IPS-11a (cell line): ENCODE results near the gene FRA10AC1.

Experiments
- H3K4me3 ChIP-seq: one replicate; pipeline ENCODE4 v1.5.1; 2013; ENCODE audit warnings: low read depth, low read length, control low read depth

Gene FRA10AC1, protein sequence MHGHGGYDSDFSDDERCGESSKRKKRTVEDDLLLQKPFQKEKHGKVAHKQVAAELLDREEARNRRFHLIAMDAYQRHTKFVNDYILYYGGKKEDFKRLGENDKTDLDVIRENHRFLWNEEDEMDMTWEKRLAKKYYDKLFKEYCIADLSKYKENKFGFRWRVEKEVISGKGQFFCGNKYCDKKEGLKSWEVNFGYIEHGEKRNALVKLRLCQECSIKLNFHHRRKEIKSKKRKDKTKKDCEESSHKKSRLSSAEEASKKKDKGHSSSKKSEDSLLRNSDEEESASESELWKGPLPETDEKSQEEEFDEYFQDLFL

DNA sequence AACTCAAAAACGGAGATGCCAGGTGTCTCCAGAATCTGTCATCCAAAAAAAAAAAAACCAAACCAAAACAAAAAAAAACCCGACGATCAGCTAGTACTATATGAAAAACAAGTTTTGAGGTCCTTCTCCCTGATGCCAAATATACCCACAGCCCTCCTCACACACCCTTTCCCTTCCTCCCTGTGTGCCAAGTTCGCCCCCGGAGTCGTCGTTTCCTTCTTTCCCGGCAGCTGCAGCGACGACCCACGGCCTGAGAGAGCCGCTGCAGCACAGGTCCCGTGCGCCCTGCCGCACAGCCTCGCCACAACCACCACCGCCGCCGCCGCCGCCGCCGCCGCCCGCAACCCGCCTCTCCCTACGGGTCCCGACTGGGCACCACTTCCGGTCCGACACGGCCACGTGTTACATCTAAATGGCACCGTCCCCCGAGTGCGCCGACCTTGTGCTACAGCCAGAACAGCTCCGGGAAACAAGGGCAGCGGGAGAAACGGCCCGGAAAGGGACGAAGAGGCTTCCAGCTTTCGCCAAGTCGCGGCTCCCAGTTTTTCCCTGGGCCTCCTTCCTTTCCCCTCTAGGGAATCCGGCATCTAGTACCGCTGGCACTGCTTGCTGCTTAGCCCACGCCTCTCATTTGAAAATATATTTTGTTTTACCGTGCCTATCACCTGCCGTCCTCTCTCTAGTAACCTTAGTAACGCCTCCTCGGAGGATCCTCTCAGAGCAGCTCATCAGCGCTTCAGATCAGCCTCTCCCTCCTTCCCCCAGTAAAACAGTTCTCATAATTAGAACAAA, at the start of gene FRA10AC1:
FRA10AC1 (minus strand) TSS at position 383 of the 792 bp plus-strand sequence. CDS start 2,486 bp downstream, outside the sequence.
- H3K4me3 ChIP-seq = peak within 1 kb of the TSS; percentile 70

DNA sequence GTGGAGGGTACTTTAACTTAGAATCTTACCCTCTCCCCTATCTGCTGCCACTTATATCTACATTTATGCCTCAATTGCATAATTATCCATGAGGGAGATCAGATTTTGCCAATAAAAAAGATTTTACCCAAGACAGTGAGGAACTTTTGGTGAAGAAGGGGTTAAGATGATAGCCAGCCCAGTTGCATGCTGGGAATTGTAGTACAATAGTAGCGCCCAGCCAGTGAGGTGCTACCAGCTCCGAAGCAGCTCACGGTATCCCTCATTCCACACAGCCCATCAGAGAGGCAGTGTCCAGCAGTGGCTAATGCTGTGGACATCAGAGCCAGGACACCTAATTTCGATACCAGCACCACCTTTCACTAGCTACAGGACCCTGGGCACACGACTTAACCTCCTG, 49.4 kb upstream of the FRA10AC1 start:
- no peak overlapping the region for H3K4me3 ChIP-seq

DNA sequence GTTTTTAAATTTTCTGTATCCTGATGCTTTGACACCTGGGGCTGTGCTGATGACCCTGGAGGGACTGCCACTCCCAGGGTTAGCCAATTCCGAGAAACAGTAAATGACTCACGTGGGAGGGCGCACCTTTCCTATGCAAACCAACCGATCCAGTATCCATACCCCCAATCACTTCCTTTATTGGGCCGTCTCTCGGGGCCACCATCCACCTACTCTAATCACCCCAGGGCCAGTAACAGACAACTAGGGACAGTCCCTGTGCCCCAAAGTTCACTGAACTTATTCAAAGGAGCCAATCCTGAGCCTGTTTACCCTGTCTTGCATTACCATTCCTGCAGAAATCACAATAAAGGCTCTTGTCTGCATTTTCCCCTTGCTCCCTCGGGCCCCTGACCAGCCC, 48.7 kb upstream of the FRA10AC1 start:
- H3K4me3 ChIP-seq = no peak overlapping the region

DNA sequence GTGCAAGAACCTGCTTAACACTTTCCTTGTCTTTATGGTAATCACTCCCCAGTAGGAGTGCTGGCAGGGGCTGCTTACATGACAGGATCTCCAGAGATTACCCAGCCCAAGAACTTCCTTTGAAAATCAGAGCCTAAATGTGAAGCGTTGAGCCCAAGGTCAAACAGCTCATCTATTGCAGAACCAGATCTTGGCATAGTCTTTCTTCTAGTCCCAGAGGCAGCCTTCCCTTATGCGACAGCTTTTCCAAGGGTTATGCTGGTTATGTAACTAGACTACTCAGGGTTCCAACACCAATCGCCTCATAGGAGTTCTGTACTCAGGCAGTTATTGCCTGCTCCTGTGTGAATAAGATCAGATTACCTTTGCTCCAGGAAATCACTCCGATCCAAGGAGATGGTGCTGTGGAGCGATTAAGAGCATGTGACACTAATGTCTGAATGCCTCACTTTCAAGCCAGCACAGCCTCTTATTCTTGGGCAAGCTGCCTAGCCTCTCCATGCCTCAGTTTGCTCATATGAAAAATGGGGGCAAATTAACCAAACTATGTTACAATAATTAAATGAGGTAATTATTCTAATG, 46.9 kb upstream of the FRA10AC1 start:
- H3K4me3 ChIP-seq = no peak overlapping the region

DNA sequence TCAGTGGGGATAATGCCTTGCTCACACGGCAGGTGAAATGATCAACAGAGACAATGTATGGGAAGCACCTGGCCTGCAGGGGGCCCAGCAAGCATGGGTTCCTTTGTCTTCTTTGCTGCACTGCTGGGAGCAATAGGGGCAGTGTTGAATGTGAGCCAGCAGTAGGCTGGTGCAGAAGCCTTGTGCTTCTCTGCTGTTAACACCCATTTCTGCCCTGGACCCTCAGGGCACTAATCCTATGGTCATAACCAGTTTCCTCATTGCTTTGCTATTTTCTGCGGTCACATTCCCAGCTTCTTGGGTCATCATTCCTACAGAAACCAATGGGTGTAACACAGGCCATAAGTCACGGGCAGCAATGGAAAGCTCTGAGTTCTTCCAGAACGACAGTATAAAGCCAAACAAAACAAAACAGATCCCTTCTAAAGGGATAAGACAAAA, 44.5 kb upstream of the FRA10AC1 start:
- no peak overlapping the region for H3K4me3 ChIP-seq

DNA sequence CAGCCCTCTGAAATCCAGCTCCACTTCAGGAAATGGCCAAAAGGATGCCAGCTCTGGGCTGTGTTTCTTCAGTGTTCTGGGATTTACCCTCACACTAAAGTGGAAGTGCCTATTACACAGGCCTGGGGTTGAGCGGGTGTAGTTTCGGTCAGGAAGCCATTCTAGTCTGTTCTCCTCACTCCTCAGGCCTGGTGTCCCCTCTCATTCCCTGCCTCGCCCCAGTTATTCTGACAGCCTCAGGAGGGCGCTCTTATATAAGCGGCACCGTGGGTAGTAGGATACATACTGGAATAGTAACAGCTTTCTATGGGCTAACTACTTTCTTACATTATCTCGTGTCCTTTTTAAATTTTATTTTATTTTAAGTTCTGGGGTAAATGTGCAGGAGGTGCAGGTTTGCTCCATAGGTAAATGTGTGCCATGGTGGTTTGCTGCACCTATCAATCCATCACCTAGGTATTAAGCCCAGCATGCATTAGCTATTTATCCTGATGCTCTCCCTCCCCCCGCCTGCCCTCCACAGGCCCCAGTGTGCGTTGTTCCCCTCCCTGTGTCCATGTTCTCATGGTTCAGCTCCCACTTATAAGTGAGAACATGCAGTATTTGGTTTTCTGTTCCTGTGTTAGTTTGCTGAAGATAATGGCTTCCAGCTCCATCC, 43.1 kb upstream of the FRA10AC1 start:
- no peak overlapping the region for H3K4me3 ChIP-seq

DNA sequence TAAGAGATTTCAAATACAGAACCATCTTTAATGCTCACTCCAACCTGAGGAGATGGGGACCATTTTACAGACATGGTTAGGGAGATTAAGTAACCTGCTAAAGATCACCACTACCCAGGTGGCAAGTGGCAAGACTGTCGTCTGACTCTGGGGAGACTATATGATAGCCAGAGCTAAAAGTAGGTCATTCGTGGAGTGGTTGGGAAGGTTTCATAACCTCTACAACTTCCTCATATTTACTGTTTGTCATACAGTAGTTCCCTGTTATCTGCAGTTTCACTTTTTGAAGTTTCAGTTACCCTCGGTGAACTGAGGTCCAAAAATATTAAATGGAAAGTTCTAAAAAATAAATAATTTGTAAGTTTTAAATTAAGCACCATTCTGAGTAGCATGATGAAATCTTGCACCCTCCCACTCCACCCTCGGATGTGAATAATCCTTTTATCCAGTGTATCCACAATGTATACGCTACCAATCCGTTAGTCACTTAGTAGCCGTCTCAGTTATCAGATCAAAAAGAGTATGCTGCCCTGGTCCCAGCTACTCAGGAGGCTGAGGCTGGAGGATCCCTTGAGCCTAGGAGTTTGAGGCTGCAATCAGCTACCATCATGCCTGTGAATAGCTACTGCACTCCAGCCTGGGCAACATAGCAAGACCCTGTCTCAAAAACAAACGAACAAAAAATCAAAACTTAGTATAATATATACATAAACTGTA, 40.4 kb upstream of the FRA10AC1 start:
- H3K4me3 ChIP-seq = no peak overlapping the region

DNA sequence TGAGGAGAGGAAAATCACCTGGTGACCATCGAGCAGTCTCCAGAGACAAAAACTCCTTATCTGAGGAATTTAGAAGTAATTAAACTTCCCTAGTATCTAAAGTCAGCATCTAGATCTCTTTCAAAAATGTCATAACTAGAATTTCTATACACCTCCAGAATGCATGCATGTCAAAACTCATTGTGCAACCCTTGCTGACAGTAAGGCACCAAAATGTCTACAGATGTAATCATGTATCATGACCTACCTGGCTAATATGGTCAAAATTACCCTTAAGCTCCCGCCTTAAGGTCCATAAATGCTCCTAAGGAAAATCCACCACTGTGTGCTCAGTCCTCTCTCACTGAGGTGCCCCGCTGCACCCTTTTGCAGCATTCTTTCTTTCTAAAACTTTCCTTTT, 39.0 kb upstream of the FRA10AC1 start:
- H3K4me3 ChIP-seq = no peak overlapping the region

DNA sequence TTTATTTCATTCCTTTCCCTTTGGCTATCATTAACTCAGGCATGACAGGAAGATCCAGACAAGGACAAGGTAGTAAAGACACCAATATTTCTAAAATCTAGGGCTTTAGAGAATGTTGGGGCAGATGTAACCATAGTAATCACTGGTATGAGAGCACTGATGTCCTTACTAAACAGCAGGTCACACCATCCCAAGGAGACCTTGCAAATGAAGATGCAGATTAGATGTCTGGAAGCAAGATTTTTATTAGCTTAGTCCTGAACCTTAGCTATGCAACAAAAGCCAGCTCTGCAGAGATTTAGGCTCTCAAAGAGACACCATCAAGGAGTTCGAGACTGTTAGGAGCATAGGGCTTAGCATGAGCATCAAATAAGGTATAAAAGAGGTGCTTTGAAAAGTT, 23.6 kb upstream of the FRA10AC1 start:
- H3K4me3 ChIP-seq = no peak overlapping the region

DNA sequence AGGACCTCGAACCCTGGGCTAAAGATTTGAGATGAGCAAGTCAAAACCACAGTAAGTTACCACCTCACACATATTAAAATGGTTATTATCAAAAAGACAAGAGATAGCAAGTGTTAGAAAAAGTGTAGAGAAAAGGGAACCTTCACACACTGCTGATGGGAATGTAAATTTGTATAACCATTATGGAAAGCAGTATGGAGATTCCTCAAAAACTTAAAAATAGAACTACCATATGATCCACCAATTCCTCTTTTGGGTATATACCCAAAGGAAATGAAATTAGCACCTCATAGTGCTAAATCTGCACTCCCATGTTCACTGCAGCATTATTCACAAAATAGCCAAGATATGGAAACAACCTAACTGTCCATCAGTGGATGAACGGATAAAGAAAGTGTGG, 20.8 kb upstream of the FRA10AC1 start:
- no peak overlapping the region for H3K4me3 ChIP-seq

DNA sequence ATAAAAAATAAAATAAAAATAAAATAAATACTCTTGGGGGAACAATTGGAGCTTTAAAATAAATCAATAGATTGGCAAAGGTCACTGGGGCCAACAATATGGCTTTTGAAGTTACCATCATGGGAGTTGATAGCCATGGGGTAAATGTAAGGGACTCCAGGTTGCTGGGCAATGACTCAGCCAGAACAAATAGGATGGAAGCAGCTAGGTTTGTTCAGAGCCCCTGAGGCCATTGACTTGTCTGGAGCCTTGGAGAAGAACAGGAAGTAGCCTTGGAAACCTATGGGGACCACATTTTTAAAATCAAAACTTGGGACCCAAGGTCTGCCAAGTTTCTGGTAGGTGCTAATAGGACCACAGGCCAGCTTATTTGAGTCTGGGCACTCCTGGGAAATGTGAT, 20.2 kb upstream of the FRA10AC1 start:
- H3K4me3 ChIP-seq = no peak overlapping the region

DNA sequence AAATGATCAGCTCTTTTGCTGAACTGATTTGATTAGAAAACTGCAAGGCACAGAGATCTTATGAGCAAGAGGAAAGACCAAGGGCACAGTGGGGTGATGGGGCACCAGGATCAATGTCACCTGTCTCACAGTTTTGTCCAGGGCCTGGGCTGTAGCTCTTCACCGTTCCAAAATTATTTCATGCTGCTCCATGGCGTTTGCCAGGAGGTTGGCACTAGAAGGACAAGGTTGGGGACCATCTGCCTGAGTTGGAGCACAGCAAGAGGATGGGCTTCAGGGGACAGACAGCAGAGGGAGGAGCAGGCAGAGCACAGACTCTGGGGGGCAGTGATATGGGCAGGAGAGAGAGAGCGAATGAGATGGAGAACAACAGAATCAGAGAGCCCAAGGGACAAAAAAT, 17.5 kb upstream of the FRA10AC1 start:
- H3K4me3 ChIP-seq = no peak overlapping the region

DNA sequence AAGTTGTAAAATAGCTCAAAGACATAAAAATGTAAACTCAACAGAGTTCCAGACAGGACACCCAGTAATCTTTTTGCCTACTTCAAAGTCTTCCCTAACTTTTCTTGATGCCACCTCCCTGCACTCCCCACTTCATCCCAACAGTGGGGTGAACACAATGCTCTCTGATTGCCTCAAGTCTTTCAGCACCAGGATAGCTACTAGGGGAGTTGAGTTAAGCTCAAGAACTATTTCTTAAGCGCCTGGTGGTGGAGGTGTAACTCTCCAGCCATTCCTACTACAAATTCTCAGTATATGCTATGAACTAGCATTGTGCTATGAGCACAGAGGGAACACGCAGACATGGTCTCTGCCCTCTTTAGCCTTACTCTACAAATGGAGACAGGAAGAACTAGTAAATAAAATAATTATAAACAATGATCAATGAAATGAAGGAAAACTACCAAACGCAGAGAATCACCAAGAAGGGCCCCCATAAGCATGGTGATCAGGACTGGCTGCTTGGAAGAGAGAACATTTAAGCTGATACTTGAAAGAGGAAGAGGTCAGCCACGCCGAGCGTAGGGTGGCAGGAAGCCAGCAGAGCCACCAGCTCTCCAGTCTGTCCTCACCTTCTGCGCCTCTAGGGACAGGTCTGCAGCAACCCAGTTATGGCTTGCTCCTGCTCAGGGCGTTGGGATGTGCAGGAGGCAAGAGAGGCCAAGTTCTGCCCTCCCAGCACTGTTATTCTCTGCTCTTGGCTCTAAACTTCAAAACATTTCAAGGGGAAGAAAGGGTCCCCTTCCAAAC, 16.7 kb upstream of the FRA10AC1 start:
- H3K4me3 ChIP-seq = no peak overlapping the region

DNA sequence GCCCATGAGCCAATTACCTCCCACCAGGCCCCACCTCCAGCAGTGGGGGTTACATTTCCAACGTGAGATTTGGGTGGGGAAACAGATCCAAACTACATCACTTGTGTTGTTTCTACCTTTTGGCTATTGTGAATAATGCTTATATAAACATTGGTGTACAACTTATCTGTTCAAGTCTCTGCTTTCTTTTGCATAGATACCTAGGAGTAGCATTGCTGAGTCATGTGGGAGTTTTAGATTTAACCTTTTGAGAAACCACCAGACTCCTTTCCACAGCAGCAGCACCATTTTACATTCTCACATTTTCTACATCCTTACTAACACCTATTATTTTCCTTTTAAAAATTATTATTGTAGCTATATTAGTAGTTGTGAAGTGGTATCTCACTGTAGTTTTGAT, 14.4 kb upstream of the FRA10AC1 start:
- no peak overlapping the region for H3K4me3 ChIP-seq

DNA sequence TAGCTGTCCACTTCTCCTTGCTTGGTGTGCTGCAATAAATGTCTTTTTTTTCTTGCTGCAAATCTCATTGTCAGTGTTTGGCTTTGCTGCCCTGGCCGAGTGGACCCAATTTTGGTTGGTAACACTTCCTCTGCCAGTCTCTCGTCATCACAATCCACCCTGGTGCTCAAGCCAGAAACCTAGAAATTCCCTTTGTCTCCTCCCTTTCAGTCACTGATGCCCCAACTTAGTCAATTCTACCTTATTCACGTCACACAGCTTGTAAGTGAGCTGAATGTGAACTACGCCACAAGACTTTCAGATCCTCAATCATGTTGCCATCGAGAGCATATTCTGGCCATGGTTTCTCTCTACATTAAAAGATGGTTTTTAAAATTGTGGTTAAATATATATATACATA, 13.0 kb upstream of the FRA10AC1 start:
- H3K4me3 ChIP-seq = no peak overlapping the region

DNA sequence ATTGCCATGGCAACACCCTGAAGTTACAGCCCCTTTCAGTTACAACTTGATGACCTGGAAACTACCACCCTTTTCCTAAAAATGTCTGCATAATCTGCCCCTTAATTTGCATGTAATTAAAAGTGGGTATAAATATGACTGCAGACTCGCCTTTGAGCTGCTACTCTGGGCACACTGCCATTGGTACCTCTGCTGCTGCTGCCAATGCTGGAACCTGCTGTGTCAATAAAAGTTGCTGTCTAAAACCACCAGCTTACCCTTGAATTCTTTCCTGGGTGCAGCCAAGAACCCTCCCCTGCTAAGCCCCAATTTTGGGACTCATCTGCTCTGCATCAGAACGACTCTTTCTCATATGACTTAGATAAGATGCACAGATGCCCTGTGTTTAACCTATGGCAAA, 10.2 kb upstream of the FRA10AC1 start:
- H3K4me3 ChIP-seq = no peak overlapping the region

DNA sequence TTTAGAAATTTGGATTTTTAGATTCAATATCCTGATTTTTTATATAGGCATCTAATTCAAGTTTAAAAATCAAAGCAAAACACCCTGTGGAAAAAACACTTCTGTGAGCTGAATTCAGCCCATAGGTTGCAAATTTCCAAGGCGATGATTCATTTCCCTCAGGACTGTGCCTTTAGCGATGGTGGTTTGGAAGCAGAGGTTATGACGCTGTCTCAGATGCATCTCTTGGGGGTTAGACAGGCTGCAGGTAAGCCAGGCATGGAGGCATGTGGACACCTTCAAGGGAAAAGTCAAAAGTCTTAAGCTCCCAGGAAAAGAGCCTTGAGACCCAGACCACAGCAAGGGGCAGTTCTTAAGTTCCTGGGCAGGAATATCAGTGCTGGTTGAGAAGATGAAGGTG, 9.5 kb upstream of the FRA10AC1 start:
- no peak overlapping the region for H3K4me3 ChIP-seq

DNA sequence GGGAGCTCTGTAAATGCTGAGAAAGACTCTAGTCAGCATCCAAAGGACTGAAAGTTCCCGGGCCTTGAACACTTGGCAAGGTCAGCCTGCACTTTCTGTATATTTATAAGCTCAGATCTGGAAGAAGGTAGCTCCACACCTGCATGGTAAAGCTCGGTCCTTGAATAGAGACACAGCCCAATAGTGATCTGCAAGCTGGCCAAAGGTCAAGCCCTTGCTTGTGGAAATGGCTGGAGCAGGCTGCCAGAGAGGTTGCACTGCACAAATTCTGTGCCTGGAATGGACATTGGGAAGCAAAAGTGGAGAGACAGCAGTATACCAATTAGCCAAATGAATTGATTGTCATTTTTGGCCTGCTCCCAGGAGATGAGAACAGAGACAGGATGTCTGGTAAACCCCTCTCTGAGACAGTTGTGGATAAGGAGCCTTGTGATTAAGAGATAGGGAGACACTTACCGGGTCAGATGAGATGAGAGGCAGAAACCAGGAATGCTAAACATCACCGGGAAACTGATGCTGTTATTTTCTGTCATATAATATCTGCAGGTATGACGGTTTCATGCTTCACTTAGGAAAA, 8.0 kb upstream of the FRA10AC1 start:
- no peak overlapping the region for H3K4me3 ChIP-seq

DNA sequence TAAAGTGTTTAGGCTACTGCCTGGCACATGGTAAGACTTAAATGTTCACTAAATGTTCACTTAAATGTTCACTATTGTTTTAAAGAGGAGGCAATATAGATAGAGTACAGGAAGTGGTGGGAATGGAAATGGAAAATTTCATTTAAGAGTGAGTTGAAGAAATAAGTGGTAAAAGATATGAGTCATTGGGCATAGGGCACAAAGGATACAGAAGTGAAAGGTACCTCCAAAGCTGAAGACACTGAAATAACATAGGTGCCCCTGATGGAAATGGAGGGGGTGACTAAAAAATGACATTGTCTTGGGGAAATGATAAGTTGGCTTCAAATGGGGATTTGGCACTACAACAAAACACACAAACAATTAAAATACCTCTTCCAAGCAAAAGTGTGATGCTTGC, 5.2 kb upstream of the FRA10AC1 start:
- H3K4me3 ChIP-seq = no peak overlapping the region

DNA sequence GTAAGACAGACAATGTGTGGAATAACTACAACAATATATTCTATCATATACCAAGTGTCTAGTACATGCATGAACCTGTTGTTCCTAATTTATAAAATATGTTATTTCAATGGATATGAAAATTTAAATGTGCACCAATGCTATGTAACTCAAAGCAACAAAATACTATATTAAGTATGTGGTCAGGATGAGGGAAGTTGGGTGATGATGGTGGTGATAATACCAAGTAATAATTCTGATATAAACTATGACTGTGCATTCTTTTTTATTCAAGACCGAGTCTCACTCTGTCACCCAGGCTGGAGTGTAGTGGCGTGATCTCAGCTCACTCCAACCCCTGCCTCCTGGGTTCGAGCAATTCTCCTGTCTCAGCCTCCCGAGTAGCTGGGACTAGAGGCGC, 2.1 kb upstream of the FRA10AC1 start:
- no peak overlapping the region for H3K4me3 ChIP-seq
